ENCODE measurements around the gene GRIN2A. TPM values are rescaled to one million over a fixed set of nuclear protein-coding genes. Genes with fewer than 3 reads are reported as not detected.

GRIN2A gene
- total and polyA plus RNA-seq, 2 experiments from 2014 or later, result 0.05 to 1.6 TPM

DNA sequence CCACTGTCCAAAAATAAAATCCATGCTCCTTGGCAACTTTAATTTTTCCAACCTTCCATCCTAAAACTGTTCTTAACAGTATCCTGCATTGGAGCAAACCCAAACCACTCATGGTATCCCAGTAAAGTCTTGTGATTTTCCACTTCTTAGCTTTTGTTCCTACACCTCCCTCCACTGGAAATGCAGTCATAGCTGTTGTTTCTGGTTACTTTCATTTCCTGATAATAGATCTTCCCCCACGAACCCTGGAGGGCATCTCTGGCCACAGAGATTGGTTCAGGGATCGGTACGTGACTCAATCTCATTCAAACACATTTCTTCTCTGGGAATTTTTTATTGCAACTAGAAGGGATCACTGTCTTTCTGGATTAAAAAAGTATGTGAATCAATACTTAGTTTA lies 276.0 kb downstream of the GRIN2A start:
- Histone ChIP-seq H3K4me3 (no peak overlapping the region), H3K36me3 (replicated peaks; ENCODE audit: insufficient read depth, low read depth) (no peaks in the 10 kb centered on the region), H3K27ac (no peak overlapping the region), H3K79me2 (no peaks in the 10 kb centered on the region), H4K20me1 (ENCODE audit: insufficient read depth, poor library complexity, severe bottlenecking) (no peaks in the 10 kb centered on the region), H3K4me2 (no peak overlapping the region), H3K9me3 (ENCODE audit: low read depth) (no peaks in the 10 kb centered on the region), H3K27me3 (no peaks in the 10 kb centered on the region), H2AFZ (no peak overlapping the region), H3K4me1 (ENCODE audit: insufficient read depth) (no peaks in the 10 kb centered on the region), H3K9me2 (replicated peaks; ENCODE audit: insufficient read depth) (no peaks in the 10 kb centered on the region)
- DNase-seq (ENCODE audit: low spot score), result no peak
- TF ChIP-seq, protein P1, sequence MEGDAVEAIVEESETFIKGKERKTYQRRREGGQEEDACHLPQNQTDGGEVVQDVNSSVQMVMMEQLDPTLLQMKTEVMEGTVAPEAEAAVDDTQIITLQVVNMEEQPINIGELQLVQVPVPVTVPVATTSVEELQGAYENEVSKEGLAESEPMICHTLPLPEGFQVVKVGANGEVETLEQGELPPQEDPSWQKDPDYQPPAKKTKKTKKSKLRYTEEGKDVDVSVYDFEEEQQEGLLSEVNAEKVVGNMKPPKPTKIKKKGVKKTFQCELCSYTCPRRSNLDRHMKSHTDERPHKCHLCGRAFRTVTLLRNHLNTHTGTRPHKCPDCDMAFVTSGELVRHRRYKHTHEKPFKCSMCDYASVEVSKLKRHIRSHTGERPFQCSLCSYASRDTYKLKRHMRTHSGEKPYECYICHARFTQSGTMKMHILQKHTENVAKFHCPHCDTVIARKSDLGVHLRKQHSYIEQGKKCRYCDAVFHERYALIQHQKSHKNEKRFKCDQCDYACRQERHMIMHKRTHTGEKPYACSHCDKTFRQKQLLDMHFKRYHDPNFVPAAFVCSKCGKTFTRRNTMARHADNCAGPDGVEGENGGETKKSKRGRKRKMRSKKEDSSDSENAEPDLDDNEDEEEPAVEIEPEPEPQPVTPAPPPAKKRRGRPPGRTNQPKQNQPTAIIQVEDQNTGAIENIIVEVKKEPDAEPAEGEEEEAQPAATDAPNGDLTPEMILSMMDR (IDR thresholded peaks at IDR 0.05; ENCODE audit: poor library complexity), result no peak
- no peak for TF ChIP-seq EZH2phosphoT487 (IDR thresholded peaks at IDR 0.05; ENCODE audit: low read depth, severe bottlenecking, unreplicated experiment)
- TF ChIP-seq EZH2 (IDR thresholded peaks at IDR 0.05; ENCODE audit: borderline replicate concordance), result no peak
- 71% methylated on average over 3 of the region's 3 CpGs for WGBS (ENCODE audit: low lambda C conversion rate, missing lambda C conversion rate)

DNA sequence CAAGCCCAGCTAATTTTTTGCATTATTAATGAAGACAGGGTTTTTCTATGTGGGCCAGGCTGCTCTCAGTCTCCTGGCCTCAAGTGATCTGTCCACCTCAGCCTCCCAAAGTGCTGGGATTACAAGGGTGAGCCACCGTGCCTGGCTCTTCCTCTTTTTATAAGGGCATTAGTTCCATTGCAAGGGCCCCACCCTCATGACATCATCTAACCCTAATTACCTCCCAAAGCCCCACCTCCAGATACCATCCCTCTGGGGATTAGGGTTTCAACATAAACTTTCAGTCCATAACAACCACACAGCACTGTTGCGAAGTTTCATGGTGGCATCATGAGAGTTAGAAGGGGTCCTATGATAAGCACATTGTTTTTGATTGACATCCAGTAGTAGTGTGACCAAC lies 277.7 kb downstream of the GRIN2A start:
- Histone ChIP-seq H3K4me2 (no peak overlapping the region), H3K4me3 (no peak overlapping the region), H3K4me1 (ENCODE audit: insufficient read depth) (no peaks in the 10 kb centered on the region), H3K9me3 (ENCODE audit: low read depth) (no peaks in the 10 kb centered on the region), H3K27ac (no peak overlapping the region), H3K79me2 (no peaks in the 10 kb centered on the region), H3K36me3 (replicated peaks; ENCODE audit: insufficient read depth, low read depth) (no peaks in the 10 kb centered on the region), H3K9me2 (replicated peaks; ENCODE audit: insufficient read depth) (no peaks in the 10 kb centered on the region), H4K20me1 (ENCODE audit: insufficient read depth, poor library complexity, severe bottlenecking) (no peaks in the 10 kb centered on the region), H3K27me3 (no peaks in the 10 kb centered on the region), H2AFZ (no peak overlapping the region)
- TF ChIP-seq, protein P1 (IDR thresholded peaks at IDR 0.05; ENCODE audit: poor library complexity), result no peak
- TF ChIP-seq EZH2phosphoT487 (IDR thresholded peaks at IDR 0.05; ENCODE audit: low read depth, severe bottlenecking, unreplicated experiment) (no peak), EZH2 (IDR thresholded peaks at IDR 0.05; ENCODE audit: borderline replicate concordance) (no peak)
- no peak for DNase-seq (ENCODE audit: low spot score)
- WGBS (ENCODE audit: low lambda C conversion rate, missing lambda C conversion rate), result 71% methylated on average over 2 of the region's 2 CpGs

DNA sequence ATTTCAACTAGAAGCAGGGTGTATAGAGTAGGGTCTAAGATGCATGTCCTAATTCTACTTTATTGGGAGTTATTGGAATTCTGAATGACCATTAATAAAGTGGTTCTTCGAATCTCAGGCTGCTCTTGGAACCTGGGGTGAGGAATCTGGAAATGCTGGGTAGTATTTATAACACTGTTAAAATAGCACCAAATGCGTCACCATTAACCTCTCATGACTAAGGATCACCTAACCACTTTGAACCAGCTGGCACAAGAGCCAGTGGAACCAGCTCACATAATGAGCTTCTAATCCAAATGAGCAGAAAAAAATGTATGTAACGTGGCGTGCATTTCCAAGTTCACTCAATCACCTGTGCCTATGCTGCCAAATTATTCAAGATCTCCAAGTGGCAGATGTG lies 281.7 kb downstream of the GRIN2A start:
- Histone ChIP-seq H3K36me3 (replicated peaks; ENCODE audit: insufficient read depth, low read depth) (no peaks in the 10 kb centered on the region), H3K79me2 (no peaks in the 10 kb centered on the region), H3K9me2 (replicated peaks; ENCODE audit: insufficient read depth) (no peaks in the 10 kb centered on the region), H4K20me1 (ENCODE audit: insufficient read depth, poor library complexity, severe bottlenecking) (no peaks in the 10 kb centered on the region), H3K27me3 (no peaks in the 10 kb centered on the region), H3K4me2 (no peak overlapping the region), H3K4me3 (no peak overlapping the region), H3K27ac (no peak overlapping the region), H2AFZ (no peak overlapping the region), H3K9me3 (ENCODE audit: low read depth) (no peaks in the 10 kb centered on the region), H3K4me1 (ENCODE audit: insufficient read depth) (no peaks in the 10 kb centered on the region)
- TF ChIP-seq EZH2phosphoT487 (IDR thresholded peaks at IDR 0.05; ENCODE audit: low read depth, severe bottlenecking, unreplicated experiment) (no peak), EZH2 (IDR thresholded peaks at IDR 0.05; ENCODE audit: borderline replicate concordance) (no peak)
- TF ChIP-seq, protein P1 (IDR thresholded peaks at IDR 0.05; ENCODE audit: poor library complexity), result no peak
- 92% methylated on average over 4 of the region's 4 CpGs for WGBS (ENCODE audit: low lambda C conversion rate, missing lambda C conversion rate)
- DNase-seq (ENCODE audit: low spot score), result no peak

DNA sequence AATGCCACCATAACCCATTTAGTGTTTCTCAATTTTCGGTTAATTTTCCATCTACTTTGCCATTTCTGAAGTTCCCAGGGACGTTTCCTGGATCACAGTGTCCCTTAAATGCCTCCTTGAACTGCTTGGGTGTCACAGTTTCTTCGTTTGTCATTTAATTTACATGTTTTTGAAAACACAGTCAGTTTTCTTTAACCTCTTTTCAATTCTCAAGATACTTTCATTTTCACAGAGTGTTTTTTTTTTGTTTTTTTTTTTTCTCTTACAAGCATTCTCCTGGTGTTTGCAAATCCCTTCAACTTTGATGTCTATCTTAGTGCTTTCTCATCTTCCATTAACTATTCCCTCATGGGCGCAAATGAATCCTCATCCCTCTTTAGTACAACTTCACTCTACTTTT lies 283.7 kb downstream of the GRIN2A start:
- no peak overlapping the region for H3K4me3 ChIP-seq
- no peak for DNase-seq (ENCODE audit: low spot score)
- WGBS (ENCODE audit: low lambda C conversion rate, missing lambda C conversion rate), result 60% methylated on average over 4 of the region's 4 CpGs

More for the DNA sequence above, 283.7 kb downstream of the GRIN2A start:
- no peaks in the 10 kb centered on the region for H3K4me1 ChIP-seq (ENCODE audit: insufficient read depth)
- H3K4me2 ChIP-seq, result no peak overlapping the region
- no peaks in the 10 kb centered on the region for H3K9me2 ChIP-seq (replicated peaks; ENCODE audit: insufficient read depth)
- H3K36me3 ChIP-seq (replicated peaks; ENCODE audit: insufficient read depth, low read depth), result no peaks in the 10 kb centered on the region
- H3K9me3 ChIP-seq (ENCODE audit: low read depth), result no peaks in the 10 kb centered on the region
- H3K27ac ChIP-seq, result no peak overlapping the region
- no peak for TF ChIP-seq EZH2 (IDR thresholded peaks at IDR 0.05; ENCODE audit: borderline replicate concordance)
- TF ChIP-seq EZH2phosphoT487 (IDR thresholded peaks at IDR 0.05; ENCODE audit: low read depth, severe bottlenecking, unreplicated experiment), result no peak
- no peaks in the 10 kb centered on the region for H3K79me2 ChIP-seq
- H4K20me1 ChIP-seq (ENCODE audit: insufficient read depth, poor library complexity, severe bottlenecking), result no peaks in the 10 kb centered on the region
- no peaks in the 10 kb centered on the region for H3K27me3 ChIP-seq
- H2AFZ ChIP-seq, result no peak overlapping the region

Measured in hepatocyte (in vitro differentiated cells).